GM12878 (cell line): Measurements from ENCODE around the gene HMCN1. TPM values are rescaled to one million over a fixed set of nuclear protein-coding genes. Genes with fewer than 3 reads are reported as not detected.
"Not testable (repeated sequence)": the region's sequence is repeated elsewhere in the genome, so short reads cannot be mapped to it uniquely, and the experiment has no call there.

ENCODE experiments used
- ATAC-seq: fragments of 200-7000 bp; cut with Tn5 transposase; 3 replicates; pipeline ENCODE4 v1.9.1; 2020; ENCODE audit warnings: mild to moderate bottlenecking, moderate library complexity
- BruUV-seq: library from RNA; stranded (reverse); fragments of 400-500 nt; replicated peaks from 2 replicates; lab custom pipeline; 2021; lab: Mats Ljungman, UMichigan
- CTCF ChIA-PET: fragments of 300-600 bp; sonication (Branson Sonifier 250); formaldehyde crosslinking; extraction: SDS; loops from one replicate; lab custom pipeline; 2021; ENCODE audit warnings: inconsistent platforms; lab: Yijun Ruan, JAX
- POLR2A ChIA-PET: fragments of 350-600 bp; formaldehyde crosslinking; extraction: SDS; loops from one replicate; lab custom pipeline; 2021; ENCODE audit warnings: inconsistent platforms; lab: Charles Lee
- RAD21 ChIA-PET: fragments of 300-600 bp; sonication (Branson Sonifier 250); formaldehyde crosslinking; loops from one replicate; lab custom pipeline; 2023; ENCODE audit warnings: antibody characterized with exemption; ENCODE audit not compliant: unreplicated experiment; lab: Charles Lee
- SMC1A ChIA-PET: fragments of 300-600 bp; sonication (Branson Sonifier 250); formaldehyde crosslinking; loops from one replicate; lab custom pipeline; 2023; ENCODE audit not compliant: unreplicated experiment, uncharacterized antibody; lab: Charles Lee
- DNase-seq: peaks from one replicate; pipeline ENCODE4 v3.0.0-alpha.2; 2011; ENCODE audit warnings: low read depth, low spot score
- FAIRE-seq: peaks from 3 replicates; lab custom pipeline; 2011; peaks lifted over from hg19 to GRCh38; lab: Jason Lieb, UNC
- H2AFZ ChIP-seq: 2 replicates; pipeline ENCODE4 v1.6.0; 2011; ENCODE audit warnings: low read depth, low read length, control low read depth; ENCODE audit not compliant: control insufficient read depth
- H3K27ac ChIP-seq: 2 replicates; pipeline ENCODE4 v1.5.1; 2011; ENCODE audit warnings: control low read depth; ENCODE audit not compliant: control insufficient read depth, insufficient read depth
- H3K27me3 ChIP-seq, 2 experiments: replicated peaks in 1 of 2; 2 replicates each; pipeline versions ENCODE4 v1.6.0 to v1.6.1; 2011; ENCODE audit warnings: low read length in 1 of 2; ENCODE audit not compliant: control insufficient read depth in 2 of 2, insufficient read depth in 2 of 2
- H3K36me3 ChIP-seq, 2 experiments: 2 replicates each; pipeline ENCODE4 v1.5.1; 2011; ENCODE audit warnings: low read length in 1 of 2; ENCODE audit not compliant: control insufficient read depth in 2 of 2, insufficient read depth in 2 of 2
- H3K4me1 ChIP-seq: 2 replicates; pipeline ENCODE4 v1.6.1; 2011; ENCODE audit warnings: mild to moderate bottlenecking, low read length, moderate library complexity, mixed read lengths; ENCODE audit not compliant: control insufficient read depth, insufficient read depth
- H3K4me2 ChIP-seq: 2 replicates; pipeline ENCODE4 v1.6.0; 2011; ENCODE audit warnings: control low read depth; ENCODE audit not compliant: control insufficient read depth, insufficient read depth
- H3K4me3 ChIP-seq: fragments of 200-600 bp; sonication (generic); 2 replicates; pipeline ENCODE4 v1.5.1; 2016
- H3K79me2 ChIP-seq: 2 replicates; pipeline ENCODE4 v1.6.0; 2011; ENCODE audit warnings: low read length; ENCODE audit not compliant: control insufficient read depth, insufficient read depth
- H3K9ac ChIP-seq: 2 replicates; pipeline ENCODE4 v1.8.0; 2011; ENCODE audit warnings: low read length, control low read depth, mixed read lengths; ENCODE audit not compliant: control insufficient read depth, insufficient read depth
- H3K9me3 ChIP-seq: replicated peaks from 3 replicates; pipeline ENCODE4 v1.5.1; 2011; ENCODE audit warnings: mild to moderate bottlenecking, low read length; ENCODE audit not compliant: control insufficient read depth, insufficient read depth
- H4K20me1 ChIP-seq: 2 replicates; pipeline ENCODE4 v1.6.0; 2011; ENCODE audit not compliant: control insufficient read depth, insufficient read depth
- ATF7 ChIP-seq: fragments of 450-650 bp; IDR thresholded peaks from 2 replicates; pipeline ENCODE4 v1.6.1; 2016; ENCODE audit warnings: low read depth, mild to moderate bottlenecking
- BACH1 ChIP-seq: fragments of 450-650 bp; IDR thresholded peaks from 2 replicates; pipeline ENCODE4 v1.6.1; 2017; ENCODE audit warnings: mild to moderate bottlenecking, borderline replicate concordance
- EP300 ChIP-seq, 2 experiments: fragments of 150-350 bp in 1 of 2; IDR thresholded peaks; 2 replicates each; pipeline ENCODE4 v1.6.1; 2011 to 2012; ENCODE audit warnings: low read depth in 2 of 2, low read length in 2 of 2, borderline replicate concordance in 1 of 2, improper control_type of control experiment in 1 of 2, inconsistent platforms in 1 of 2; ENCODE audit not compliant: control insufficient read depth in 1 of 2
- ESRRA ChIP-seq: IDR thresholded peaks from 2 replicates; pipeline ENCODE4 v1.6.1; 2012; ENCODE audit warnings: mild to moderate bottlenecking, low read length, improper control_type of control experiment
- IKZF2 ChIP-seq, 2 experiments: fragments of 450-650 bp; IDR thresholded peaks; 2 replicates each; pipeline ENCODE4 v1.6.1; 2017; ENCODE audit warnings: mild to moderate bottlenecking in 2 of 2, moderate library complexity in 2 of 2
- MTA2 ChIP-seq: fragments of 450-650 bp; IDR thresholded peaks from 2 replicates; pipeline ENCODE4 v1.6.1; 2016; ENCODE audit warnings: low read depth, mild to moderate bottlenecking, moderate library complexity
- NBN ChIP-seq: fragments of 450-650 bp; IDR thresholded peaks from 2 replicates; pipeline ENCODE4 v1.6.1; 2016
- NFYB ChIP-seq: IDR thresholded peaks from 2 replicates; pipeline ENCODE4 v1.6.1; 2011; ENCODE audit warnings: low read depth, mild to moderate bottlenecking, low read length, improper control_type of control experiment, moderate library complexity; ENCODE audit not compliant: insufficient read depth
- WRNIP1 ChIP-seq: IDR thresholded peaks from 2 replicates; pipeline ENCODE4 v1.6.1; 2011; ENCODE audit warnings: low read depth, low read length, improper control_type of control experiment, borderline replicate concordance
- WGBS: methylation state at CpG from one replicate; pipeline ENCODE4 v1.1.6; 2016; ENCODE audit warnings: low lambda C conversion rate; ENCODE audit not compliant: insufficient replicate concordance, insufficient coverage; ENCODE audit errors: missing lambda C conversion rate; 5-methylcytosine and 5-hydroxymethylcytosine counted together
- in situ Hi-C: fragments of 300-500 bp; cut with MboI; formaldehyde crosslinking; loops from 9 replicates; pipeline ENCODE4 v1.14.3; 2018; ENCODE audit warnings: mixed read lengths
- intact Hi-C: fragments of 100-400 bp; cut with micrococcal nuclease; formaldehyde crosslinking; loops from one replicate; pipeline ENCODE4 v1.14.2; 2022; ENCODE audit not compliant: unreplicated experiment
- polyA plus RNA-seq, 11 experiments: library from polyadenylated mRNA; depleted of rRNA in 4 of 11; unstranded in 6 of 11; stranded (reverse) in 5 of 11; fragments of >200 nt; fragmentation: Nextera tagmentation in 4 of 11; fragmentation: Illumina TruSeq in 1 of 11; extraction: Ambion mirVana in 4 of 11; extraction: Trizol in 1 of 11; gene quantifications; 1 replicate in 1 of 11; 2 replicates in 10 of 11; pipeline versions ENCODE4 v1.2.1 to v1.2.3, GENCODE V29; 2011 to 2016; ENCODE audit warnings: inconsistent platforms in 2 of 11, missing spikeins in 2 of 11, low read depth in 1 of 11
- total RNA-seq, 4 experiments: library from RNA; depleted of rRNA in 3 of 4; stranded (reverse); fragments of >200 nt in 3 of 4; fragmentation: Illumina TruSeq in 1 of 4; extraction: Trizol in 1 of 4; gene quantifications; 2 replicates each; pipeline versions ENCODE4 v1.2.1 to v1.2.3, GENCODE V29; 2013 to 2021
- TF ChIP-seq, protein P1 (sequence below): fragments of 450-650 bp; IDR thresholded peaks from 2 replicates; pipeline ENCODE4 v1.6.1; 2016; ENCODE audit warnings: mild to moderate bottlenecking
- TF ChIP-seq, protein P2 (sequence below): fragments of 450-650 bp; IDR thresholded peaks from 2 replicates; pipeline ENCODE4 v1.6.1; 2017; ENCODE audit warnings: mild to moderate bottlenecking, low read depth, inconsistent platforms; ENCODE audit not compliant: poor library complexity, severe bottlenecking

The HMCN1 gene
- total and polyA plus RNA-seq, 10 of the 15 experiments (the other 5 are each of a cell fraction or from before 2014, with no cell fraction given) = under 0.01 to 0.07 TPM; not detected in 8

DNA sequence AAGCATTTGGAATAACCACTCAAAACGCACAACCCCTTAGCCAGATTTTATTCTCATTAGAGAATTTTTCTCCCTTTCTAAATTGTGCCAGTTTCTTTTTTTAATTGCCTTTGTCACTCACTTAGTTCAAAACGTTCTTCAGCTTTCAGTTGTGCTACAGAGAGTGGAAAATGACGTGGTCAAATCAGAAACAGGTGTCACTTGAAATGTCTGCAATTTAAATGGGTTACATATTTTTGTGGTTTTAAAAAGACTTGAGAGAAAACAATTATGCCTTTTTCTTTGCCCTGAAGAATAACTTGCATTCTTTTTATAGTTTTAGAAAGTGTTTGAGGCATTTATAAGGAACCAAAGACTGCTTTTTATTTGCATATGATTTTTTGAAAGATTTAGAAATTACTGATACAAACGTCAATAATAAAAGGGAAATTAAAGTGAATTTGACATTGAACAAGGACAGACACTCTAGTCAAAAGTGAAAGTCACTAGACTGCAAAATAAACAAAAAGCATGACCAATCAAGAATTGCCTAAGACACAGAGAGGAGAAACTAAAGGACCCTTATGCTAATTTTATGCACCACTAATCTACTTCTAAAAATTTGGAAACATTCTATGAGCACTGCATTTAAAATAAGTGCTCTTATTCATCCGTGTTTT, 449.9 kb downstream of the HMCN1 start:
- RAD21 ChIA-PET = no interaction called here
- H3K9ac ChIP-seq = no peak overlapping the region
- CTCF ChIA-PET = no interaction called here
- FAIRE-seq = no peak
- H3K79me2 ChIP-seq = no peaks in the 10 kb centered on the region
- H3K4me2 ChIP-seq = 0 out of 2 replicates have a peak overlapping the region, but pooled peaks have one; percentile 9
- ATAC-seq = peak; percentile 76
- DNase-seq = peak; percentile 19
- SMC1A ChIA-PET = no interaction called here
- intact Hi-C loops = loop anchor here (5.0 kb wide), 1 partner anchor 107 kb away; no protein-coding TSS in a partner anchor
- H3K4me3 ChIP-seq = 0 out of 2 replicates have a peak overlapping the region, but pooled peaks have one; percentile 14
- WGBS = 0% methylated on average over 5 of the region's 5 CpGs
- in situ Hi-C loops = no loop called here
- POLR2A ChIA-PET = no interaction called here
- H2AFZ ChIP-seq = no peak overlapping the region
- no peaks in the 10 kb centered on the region for H4K20me1 ChIP-seq
- no TSS peak for BruUV-seq
- H3K27ac ChIP-seq = no peak overlapping the region
- H3K4me1 ChIP-seq = no peaks in the 10 kb centered on the region
- H3K36me3 ChIP-seq = no peaks in the 10 kb centered on the region
- TF ChIP-seq, protein P1, sequence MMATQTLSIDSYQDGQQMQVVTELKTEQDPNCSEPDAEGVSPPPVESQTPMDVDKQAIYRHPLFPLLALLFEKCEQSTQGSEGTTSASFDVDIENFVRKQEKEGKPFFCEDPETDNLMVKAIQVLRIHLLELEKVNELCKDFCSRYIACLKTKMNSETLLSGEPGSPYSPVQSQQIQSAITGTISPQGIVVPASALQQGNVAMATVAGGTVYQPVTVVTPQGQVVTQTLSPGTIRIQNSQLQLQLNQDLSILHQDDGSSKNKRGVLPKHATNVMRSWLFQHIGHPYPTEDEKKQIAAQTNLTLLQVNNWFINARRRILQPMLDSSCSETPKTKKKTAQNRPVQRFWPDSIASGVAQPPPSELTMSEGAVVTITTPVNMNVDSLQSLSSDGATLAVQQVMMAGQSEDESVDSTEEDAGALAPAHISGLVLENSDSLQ = peak; percentile 78
- TF ChIP-seq ATF7 (peak; percentile 81), NBN (0 out of 2 replicates have a peak, but pooled peaks have one; percentile 25), WRNIP1 (no peak), NFYB (peak; percentile 78), EP300 (IDR thresholded peaks at IDR 0.05; ENCODE audit: borderline replicate concordance in 1 of 2, control insufficient read depth in 1 of 2, low read depth in 2 of 2, low read length in 2 of 2) (peak in 1 of 2 experiments; percentile 51; a peak in 3 of 4 replicates), IKZF2 (IDR thresholded peaks at IDR 0.05) (peak in 1 of 2 experiments; percentile 40; a peak in 2 of 4 replicates), ESRRA (no peak), MTA2 (peak; percentile 87), BACH1 (no peak)
- TF ChIP-seq, protein P2, sequence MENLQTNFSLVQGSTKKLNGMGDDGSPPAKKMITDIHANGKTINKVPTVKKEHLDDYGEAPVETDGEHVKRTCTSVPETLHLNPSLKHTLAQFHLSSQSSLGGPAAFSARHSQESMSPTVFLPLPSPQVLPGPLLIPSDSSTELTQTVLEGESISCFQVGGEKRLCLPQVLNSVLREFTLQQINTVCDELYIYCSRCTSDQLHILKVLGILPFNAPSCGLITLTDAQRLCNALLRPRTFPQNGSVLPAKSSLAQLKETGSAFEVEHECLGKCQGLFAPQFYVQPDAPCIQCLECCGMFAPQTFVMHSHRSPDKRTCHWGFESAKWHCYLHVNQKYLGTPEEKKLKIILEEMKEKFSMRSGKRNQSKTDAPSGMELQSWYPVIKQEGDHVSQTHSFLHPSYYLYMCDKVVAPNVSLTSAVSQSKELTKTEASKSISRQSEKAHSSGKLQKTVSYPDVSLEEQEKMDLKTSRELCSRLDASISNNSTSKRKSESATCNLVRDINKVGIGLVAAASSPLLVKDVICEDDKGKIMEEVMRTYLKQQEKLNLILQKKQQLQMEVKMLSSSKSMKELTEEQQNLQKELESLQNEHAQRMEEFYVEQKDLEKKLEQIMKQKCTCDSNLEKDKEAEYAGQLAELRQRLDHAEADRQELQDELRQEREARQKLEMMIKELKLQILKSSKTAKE = peak; percentile 43
- TF ChIP-seq, all 136 proteins: peak for 8
- Histone ChIP-seq H3K27me3 (no peaks in the 10 kb centered on the region), H3K9me3 (no peaks in the 10 kb centered on the region)

DNA sequence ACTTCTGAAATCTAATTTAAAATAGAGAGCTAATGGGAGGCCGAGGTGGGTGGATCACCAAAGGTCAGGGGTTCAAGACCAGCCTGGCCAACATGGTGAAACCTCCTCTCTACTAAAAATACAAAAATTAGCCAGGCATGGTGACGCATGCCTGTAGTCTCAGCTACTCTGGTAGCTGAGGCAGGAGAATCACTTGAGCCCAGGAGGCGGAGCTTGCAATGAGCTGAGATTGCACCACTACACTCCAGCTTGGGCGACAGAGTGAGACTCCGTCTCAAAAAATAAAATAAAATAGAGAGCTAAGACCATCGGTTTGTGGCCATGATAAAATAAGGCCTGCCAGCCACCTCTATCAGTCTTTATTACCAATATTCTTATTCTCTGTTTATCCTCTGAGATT, 452.1 kb downstream of the HMCN1 start:
- POLR2A ChIA-PET, H3K4me1 ChIP-seq, ATAC-seq, H2AFZ ChIP-seq, DNase-seq, intact Hi-C loops, CTCF ChIA-PET, RAD21 ChIA-PET, H4K20me1 ChIP-seq, H3K27ac ChIP-seq, H3K36me3 ChIP-seq, H3K4me2 ChIP-seq, FAIRE-seq, H3K9ac ChIP-seq, H3K4me3 ChIP-seq, H3K27me3 ChIP-seq, BruUV-seq, H3K9me3 ChIP-seq, H3K79me2 ChIP-seq, in situ Hi-C loops: not testable (repeated sequence)
- SMC1A ChIA-PET = interaction anchor here (1.1 kb wide), 1 partner anchor 12 kb away, joined by 3 read pairs; no protein-coding TSS in a partner anchor
- WGBS = 51% methylated on average over 6 of the region's 6 CpGs
